LHCN-M2 (cell line): ENCODE data around the gene UBE2R2. TPM values are rescaled to one million over a fixed set of nuclear protein-coding genes. Genes with fewer than 3 reads are reported as not detected.
A peak's percentile ranks its signal among the peaks of the same experiment; 100 is the strongest.

Experiments
- DNase-seq: peaks from one replicate; pipeline ENCODE4 v3.0.0-alpha.2; 2012; ENCODE audit warnings: low read depth
- total RNA-seq: library from RNA; depleted of rRNA; stranded (reverse); fragments of >200 nt; gene quantifications from 2 replicates; pipeline ENCODE4 v1.2.3, GENCODE V29; 2014

The UBE2R2 gene
- total RNA-seq, 1 experiment from 2014 or later, result 18.6 TPM

- DNase-seq, result peak; percentile 18
Measured at GRCh38 chr9:33884856-33885701, 68.1 kb downstream of the UBE2R2 start.

GRCh38 chr9:33885948-33886347, 69.0 kb downstream of the UBE2R2 start:
- DNase-seq, result no peak

GRCh38 chr9:33893861-33894260, 76.9 kb downstream of the UBE2R2 start:
- DNase-seq, result no peak

DNA sequence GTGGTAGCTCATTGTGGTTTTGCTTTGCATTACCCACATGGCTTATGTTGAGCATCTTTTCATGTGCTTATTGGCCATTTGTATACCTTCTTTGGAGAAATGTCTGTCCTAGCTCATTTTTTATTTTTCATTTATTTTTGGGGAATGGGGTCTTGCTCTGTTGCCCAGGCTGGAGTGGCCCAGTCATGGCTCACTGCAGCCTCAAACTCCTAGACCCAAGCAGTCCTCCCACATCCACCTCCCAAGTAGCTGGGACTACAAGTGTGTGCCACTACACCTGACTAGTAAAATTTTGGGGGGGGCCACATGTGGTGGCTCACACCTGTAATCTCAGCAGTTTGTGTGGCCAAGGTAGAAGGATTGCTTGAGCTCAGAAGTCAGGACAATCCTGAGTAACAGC, 77.4 kb downstream of the UBE2R2 start:
- DNase-seq, result no peak

DNA sequence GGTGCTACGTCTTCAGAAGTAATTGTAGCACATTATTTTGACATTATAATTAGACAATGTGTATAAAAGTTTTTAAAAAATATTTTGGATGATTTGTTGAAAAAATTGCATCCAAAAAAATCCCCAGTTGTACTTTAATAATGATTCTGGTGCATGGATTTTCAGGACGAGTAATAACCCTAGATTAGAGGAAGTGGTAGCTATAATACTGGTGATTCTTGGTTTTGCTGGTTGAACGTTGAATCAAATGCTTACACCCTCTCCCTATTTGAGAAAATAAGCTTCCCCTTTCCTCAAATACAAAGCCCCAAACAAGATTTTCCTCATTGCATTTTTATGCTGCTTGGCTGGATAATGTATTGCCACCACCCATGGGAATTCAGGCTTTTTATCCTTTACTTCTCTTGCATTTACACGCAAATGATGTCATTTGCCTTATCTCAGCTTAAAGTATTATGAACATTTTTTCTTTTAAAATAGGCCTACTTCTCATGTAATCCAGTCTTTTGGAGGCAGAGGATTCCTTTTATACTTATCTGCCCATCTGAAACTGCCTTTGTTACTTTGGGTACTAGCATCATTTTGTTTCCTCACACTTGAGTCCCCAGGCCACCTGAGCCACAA, 86.3 kb downstream of the UBE2R2 start:
- no peak for DNase-seq

DNA sequence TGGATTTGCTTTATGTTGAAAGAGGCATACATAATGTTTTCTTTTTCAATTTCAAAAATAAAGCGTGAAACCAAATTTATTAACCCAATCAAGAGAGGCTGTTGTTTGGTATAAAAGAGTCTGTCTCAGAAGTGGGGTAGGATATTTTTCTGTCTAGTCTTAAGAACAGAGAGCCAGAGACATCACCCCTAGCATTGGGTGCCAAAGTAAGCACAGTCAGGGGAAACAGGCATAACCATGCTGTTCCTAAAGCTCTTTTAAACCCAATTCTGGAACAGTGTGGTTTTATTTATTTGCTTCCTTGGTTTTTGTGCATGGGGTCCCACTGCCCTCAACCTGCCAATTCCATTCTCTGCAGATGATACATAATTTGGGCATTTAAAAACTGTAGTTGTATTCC, 88.2 kb downstream of the UBE2R2 start:
- DNase-seq, result no peak

DNA sequence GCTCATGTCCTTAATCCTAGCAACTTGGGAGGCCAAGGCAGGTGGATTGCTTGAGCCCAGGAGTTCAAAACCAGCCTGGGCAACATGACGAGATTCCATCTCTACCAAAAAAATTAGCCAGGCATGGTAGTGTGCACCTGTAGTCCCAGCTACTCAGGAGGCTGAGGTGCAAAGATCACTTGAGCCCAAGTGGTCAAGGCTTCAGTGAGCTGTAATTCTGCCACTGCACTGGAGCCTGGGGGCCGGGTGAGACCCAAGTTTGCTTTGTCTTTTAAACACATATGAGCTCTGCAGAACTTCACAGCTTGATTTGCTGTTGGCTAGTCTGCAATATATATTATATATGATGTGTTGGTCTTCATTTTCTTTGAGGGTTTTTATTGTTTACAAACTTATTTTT, 89.8 kb downstream of the UBE2R2 start:
- no peak for DNase-seq

DNA sequence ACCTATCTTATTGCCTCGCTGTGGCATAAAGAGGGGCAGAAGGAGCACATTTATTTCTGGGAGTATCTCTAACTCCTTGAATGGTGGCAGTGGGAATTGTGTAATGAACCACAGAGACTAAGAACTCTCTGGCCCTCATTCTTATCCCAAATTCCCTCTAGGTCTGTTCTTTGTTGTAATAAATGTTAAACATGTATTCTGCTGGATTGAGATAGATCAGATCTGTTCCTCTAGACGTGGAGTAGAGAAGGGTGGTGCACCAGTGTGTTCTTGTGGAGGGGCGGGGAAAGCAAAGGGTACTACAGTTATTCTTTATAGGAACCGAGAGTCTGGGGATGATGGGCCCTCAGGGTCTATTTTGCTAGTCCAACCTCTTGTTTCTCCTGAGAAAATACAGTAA, 90.4 kb downstream of the UBE2R2 start:
- DNase-seq, result no peak

DNA sequence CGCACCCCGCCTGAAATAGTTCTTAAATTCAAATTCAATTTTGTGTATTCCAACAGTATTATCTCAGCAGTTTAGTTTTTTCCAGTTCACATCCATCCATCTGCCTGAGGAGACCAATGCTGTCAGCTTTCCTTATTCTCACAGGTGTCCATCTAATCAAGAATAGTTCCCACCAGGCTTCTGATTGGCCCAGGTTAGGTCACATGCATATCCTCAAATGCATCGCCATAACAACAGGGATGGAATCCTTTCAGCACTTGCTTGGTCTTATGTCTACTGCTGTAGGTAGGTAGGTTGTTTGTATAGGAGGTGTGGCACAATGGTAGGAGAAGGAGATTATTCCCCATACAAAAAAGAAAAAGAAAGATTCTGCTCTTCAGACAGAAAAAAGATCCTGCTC, 91.2 kb downstream of the UBE2R2 start:
- DNase-seq, result no peak

GRCh38 chr9:33908749-33909148, 91.8 kb downstream of the UBE2R2 start:
- no peak for DNase-seq

DNA sequence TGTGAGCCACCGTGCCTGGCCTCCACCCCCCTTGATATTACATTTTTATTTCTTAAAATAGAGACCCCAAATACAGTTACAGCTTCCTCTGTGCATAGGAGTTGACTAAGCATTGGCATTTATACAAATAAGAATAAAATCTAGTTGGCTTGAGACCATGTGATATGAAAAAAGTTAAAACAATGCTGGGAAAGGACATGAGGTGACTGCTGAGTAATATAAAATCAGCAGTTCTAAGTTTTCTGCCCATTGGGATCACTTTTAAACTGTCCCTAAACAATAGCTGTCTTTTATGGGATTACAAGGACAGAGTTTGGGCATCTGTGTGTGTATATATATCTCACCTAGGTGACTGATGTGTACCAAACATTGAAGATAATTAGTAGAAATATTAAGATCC, 96.6 kb downstream of the UBE2R2 start:
- DNase-seq, result no peak

DNA sequence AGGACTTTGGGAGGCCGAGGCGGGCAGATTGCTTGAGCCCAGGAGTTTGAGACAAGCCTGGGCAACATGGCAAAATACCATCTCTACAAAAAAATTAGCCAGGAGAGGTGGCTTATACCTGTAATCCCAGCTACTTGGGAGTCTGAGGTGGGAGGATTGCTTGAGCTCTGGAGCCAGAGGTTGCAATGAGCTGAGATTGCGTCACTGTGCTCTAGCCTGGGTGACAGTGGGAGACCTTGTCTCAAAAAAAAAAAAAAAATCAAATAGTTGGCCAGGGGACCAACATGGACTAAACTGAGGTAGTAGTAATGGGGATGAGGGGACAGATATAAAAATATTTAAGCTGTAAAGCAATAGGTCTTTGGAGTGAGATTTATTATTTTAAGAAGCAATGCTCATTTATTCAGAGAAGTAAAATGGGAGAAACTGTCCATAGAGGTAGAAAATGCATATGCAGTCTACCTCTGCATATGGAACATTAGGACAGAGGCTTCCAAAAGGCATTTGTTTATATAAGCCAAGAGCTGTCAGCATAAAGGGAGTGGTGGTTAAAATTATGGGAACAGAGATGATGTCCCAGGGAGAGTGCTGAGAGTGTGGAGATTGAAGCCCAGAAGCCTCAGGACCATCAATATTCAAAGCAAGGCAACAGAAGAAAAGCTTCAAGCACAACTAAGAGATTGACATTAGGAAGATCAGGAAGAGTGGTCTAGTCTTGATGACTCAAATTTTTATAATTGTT, 98.1 kb downstream of the UBE2R2 start:
- DNase-seq, result no peak

DNA sequence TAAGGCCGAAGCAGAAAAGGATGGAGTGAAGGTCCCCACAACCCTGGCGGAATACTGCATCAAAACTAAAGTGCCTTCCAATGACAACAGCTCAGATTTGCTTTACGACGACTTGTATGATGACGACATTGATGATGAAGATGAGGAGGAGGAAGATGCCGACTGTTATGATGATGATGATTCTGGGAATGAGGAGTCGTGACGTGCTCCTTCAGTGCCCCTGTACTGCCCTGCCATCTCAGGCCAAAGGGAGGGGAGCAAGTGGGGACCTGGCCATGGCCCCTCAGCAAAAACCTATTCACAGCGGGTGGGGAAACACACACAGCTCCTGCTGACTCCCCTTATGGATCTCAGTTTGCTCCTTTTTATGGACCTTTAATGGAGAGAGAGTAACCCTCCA, 100.1 kb downstream of the UBE2R2 start:
- no peak for DNase-seq

DNA sequence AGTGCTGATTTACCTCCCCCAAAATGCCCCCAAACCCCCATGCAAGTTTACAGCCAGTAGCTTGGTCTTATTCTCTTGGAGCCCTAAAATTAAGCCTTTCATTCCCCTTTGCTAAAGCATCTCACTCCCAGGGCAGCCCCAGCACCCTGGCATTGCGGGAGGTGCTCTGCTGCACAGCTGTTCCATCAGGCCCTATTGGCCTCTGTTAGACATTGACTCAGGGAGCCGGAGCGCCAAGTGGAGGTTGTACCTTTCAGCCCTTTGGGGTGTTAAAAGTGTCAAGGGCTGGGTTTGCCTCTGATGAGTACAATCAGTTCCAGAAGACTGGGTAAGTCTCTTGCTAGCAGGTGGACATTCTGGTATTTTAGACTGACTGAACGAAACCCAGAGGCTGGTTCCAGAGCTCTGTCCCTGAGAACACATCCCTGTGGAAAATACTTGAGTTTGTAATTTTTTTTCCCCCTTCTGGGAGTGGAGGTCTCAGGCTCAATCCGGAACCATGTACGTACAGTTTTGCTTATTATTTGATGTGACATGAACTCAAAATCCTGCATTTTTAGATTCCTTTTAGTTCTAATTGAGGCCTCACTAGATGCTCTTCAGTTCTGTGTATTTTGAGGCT, 102.4 kb downstream of the UBE2R2 start:
- no peak for DNase-seq

GRCh38 chr9:33921967-33922895, 105.3 kb downstream of the UBE2R2 start:
- DNase-seq, result peak; percentile 23

DNA sequence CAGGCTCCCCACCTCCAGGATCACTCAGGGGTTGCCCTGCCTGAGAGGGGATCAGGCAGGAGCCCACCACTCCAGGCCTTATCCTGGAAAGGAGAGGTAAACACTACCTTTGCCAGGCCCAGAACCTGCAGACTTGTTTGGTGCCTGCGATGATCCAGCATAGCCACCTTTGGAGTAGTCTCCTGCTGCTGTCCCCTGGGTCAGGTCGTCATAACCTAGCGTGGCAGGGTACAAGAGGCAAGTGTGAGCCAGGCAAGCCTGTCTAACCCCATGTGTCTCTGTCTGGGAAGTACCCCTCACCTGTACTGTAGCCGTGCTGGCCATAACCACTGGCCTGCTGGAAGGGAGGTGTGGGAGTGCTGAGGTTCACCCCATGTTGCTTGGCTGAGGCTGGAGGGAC, 106.1 kb downstream of the UBE2R2 start:
- DNase-seq, result no peak

DNA sequence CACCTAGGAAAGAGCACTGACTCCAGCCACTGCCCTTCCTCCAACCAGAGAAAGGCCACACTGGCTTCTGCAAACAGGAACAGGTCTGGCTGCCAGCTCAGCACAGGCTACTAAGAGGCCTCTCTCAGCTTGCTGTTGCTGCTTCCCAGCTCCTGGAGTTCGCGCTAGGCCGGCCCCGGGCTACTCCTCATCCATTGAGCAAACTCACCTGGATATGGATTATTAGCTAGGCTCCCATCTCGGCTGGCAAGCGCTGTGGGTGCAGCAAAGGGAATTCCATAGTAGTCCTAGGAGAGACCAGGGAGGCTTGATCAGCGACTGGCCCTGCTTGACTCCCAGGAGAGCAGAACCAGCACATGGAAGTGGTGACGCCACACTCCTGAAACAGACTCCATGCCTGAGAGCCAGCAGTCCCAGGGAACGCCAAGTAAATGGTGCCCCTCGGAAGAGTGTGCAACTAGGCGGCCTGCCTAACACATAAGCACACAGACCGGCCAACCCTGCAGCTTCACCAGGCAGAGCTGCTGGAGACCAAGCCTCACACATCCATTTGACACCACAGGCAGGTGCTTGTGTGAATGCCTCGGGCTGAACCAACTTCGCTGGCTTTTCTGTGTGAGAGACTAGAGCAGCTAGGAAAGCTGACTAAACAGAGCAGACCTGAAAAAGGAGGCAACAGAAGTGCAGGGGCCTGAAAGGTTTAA, 107.2 kb downstream of the UBE2R2 start:
- no peak for DNase-seq

DNA sequence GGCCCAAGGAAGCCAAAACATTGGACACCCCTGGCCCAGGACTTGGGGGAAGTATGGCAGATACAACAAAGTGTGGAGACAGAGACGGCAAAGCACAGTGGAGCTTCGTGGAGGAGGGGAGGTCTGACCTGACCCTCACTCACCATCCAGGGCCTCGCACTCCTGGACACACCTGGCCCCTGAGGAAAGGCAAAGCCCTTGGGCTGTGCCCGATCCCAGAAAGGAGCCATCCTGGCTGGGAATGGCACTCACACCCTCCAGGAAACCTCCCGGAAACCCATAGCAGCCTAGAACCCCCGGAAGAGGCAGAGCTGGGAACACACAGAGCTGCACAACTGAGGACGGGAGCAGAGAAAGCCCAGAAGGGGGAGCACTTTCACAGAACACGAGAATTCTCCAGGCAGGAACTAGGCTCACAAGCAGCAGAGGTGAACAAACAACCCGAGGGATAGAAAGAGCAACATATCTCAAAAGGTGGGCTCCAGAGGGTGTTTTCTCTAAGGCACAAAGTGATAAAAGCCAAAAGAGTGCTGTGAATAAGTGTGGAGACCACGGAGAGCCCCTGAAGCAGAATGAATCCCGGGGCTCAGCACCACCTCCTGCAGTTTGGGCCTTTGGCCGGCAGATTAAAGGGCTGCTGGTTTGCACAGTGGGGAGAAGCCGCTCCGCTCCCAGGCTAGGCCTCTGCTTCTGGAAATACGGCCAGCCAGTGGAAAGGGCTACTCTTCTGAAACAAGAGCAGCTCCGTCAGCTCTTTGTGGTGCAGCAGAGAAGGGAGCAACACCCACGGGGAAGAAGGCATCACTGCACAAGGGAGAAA, 108.2 kb downstream of the UBE2R2 start:
- peak; percentile 53 for DNase-seq

GRCh38 chr9:33926746-33927485, 110.0 kb downstream of the UBE2R2 start:
- no peak for DNase-seq
